Stimulated activated CD4-positive, alpha-beta T cell treated with anti-CD3 and anti-CD28 coated beads, Interleukin-4, amount 100 ng/mL, for 24 hours (primary cell): Measurements from ENCODE around the gene POLR3GL.
"Not testable (repeated sequence)": the region's sequence is repeated elsewhere in the genome, so short reads cannot be mapped to it uniquely, and the experiment has no call there.

Experiments
- DNase-seq: peaks from one replicate; pipeline ENCODE4 v3.0.0-alpha.2; 2020

The POLR3GL gene

GRCh38 chr1:146021622-146022402 lies 57.3 kb downstream of the POLR3GL start, which contains the start of gene HJV:
Gene HJV (minus strand): TSS chr1:146021735. CDS start chr1:146020231, 1,504 bp downstream.
- no peak for DNase-seq

- no peak for DNase-seq
These were observed 58.1 kb downstream of the POLR3GL start for GRCh38 chr1:146022403-146023127.

- not testable (repeated sequence) for DNase-seq
These were observed 61.5 kb downstream of the POLR3GL start for GRCh38 chr1:146025787-146026495.

GRCh38 chr1:146026650-146027049 lies 62.2 kb downstream of the POLR3GL start:
- not testable (repeated sequence) for DNase-seq
